T-helper 2 cell treated with Interferon-gamma antibody and Interleukin-4, amounts not matched to agents 5 μg/mL and 100 μg/mL, for 36 hours (primary cell): Measurements from ENCODE around the gene PAQR6.

Source experiments
- DNase-seq: peaks from one replicate; pipeline ENCODE4 v3.0.0; 2021; ENCODE audit warnings: low spot score
- H3K27ac Mint-ChIP-seq: one replicate; pipeline ENCODE4 v1.8.0; 2021; ENCODE audit warnings: mild to moderate bottlenecking, mixed read lengths
- H3K27me3 Mint-ChIP-seq: one replicate; pipeline ENCODE4 v1.8.0; 2021; ENCODE audit warnings: low read depth, mixed read lengths
- H3K36me3 Mint-ChIP-seq: one replicate; pipeline ENCODE4 v1.8.0; 2021; ENCODE audit warnings: low read depth, mixed read lengths
- H3K4me1 Mint-ChIP-seq: one replicate; pipeline ENCODE4 v1.8.0; 2021; ENCODE audit warnings: low read depth, mixed read lengths
- H3K4me3 Mint-ChIP-seq: one replicate; pipeline ENCODE4 v1.8.0; 2022; ENCODE audit warnings: mild to moderate bottlenecking, moderate library complexity, mixed read lengths
- H3K9me3 Mint-ChIP-seq: one replicate; pipeline ENCODE4 v1.8.0; 2021; ENCODE audit warnings: mixed read lengths

Gene PAQR6

DNA sequence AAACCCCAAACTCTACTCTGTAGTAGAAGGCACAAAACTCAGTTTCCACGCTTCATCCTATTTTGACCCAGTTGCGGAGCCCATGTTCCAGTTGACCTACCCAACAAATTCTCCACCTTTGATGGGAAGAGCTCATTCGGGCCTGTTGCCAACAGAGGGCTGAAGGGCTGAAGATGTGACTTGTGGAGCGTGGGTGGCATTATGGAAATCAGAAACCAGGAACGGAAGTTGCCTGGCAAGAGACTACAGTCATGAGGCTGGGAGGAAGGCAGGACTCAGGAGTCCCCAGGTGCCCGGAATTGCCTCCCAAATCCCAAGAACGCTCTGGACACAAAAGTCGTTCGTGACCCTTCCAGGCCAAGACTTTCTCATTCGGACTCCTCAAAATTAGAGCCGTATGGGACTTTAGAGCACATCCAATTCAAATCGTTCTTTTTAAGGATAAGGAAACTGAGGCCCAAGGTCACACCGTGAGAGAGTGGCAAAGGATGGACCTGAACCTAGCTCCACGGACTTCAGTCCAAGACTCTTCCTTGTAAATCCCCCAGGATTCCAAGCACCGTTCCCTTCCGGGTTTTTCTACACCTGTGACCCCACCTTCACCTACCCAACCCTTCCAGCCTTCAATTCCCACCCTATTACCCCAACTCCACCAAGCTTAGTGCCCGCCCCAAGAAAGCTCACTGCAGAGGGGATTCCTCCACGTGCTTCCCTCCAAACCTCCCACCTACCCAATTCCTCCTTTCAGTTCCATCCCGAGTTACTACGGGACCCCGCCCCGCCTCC is 34.0 kb upstream of the PAQR6 start:
- H3K27ac Mint-ChIP-seq = peak overlapping the region; percentile 92
- H3K27me3 Mint-ChIP-seq = no peaks in the 10 kb centered on the region
- H3K4me3 Mint-ChIP-seq = peak overlapping the region; percentile 91
- peak; percentile 33 for DNase-seq
- H3K36me3 Mint-ChIP-seq = peaks cover 25% of the 10 kb centered on the region
- peaks cover 30% of the 10 kb centered on the region for H3K4me1 Mint-ChIP-seq
- H3K9me3 Mint-ChIP-seq = no peaks in the 10 kb centered on the region

DNA sequence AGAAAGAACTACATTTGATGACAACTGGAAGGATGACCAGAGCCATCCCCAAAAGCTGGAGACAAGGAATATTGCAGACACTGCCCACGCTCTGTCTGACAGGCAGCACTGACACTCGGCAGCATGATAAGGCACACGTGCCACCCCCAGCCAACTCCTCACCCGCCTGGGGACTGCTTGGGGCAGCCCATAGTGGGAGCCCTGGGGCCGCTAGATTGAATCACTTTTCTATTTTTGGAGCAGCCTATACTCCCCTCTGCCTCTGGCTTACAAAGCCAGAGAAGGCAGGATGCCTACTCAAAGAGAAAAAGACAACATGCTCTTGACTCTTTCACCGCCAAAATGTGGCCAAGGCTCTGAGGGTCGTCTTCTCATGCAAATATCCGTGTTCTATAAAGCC is 33.4 kb upstream of the PAQR6 start:
- peaks cover 31% of the 10 kb centered on the region for H3K36me3 Mint-ChIP-seq
- DNase-seq = peak; percentile 44
- peaks cover 30% of the 10 kb centered on the region for H3K4me1 Mint-ChIP-seq
- H3K27me3 Mint-ChIP-seq = no peaks in the 10 kb centered on the region
- H3K4me3 Mint-ChIP-seq = peak overlapping the region; percentile 91
- peak overlapping the region; percentile 92 for H3K27ac Mint-ChIP-seq
- H3K9me3 Mint-ChIP-seq = no peaks in the 10 kb centered on the region

- Mint-ChIP-seq H3K9me3 (no peaks in the 10 kb centered on the region), H3K4me1 (peaks cover 30% of the 10 kb centered on the region), H3K27ac (no peak overlapping the region), H3K4me3 (no peak overlapping the region), H3K27me3 (no peaks in the 10 kb centered on the region), H3K36me3 (peaks cover 39% of the 10 kb centered on the region)
- DNase-seq = no peak
These were observed 32.0 kb upstream of the PAQR6 start for GRCh38 chr1:156279837-156280236.

DNA sequence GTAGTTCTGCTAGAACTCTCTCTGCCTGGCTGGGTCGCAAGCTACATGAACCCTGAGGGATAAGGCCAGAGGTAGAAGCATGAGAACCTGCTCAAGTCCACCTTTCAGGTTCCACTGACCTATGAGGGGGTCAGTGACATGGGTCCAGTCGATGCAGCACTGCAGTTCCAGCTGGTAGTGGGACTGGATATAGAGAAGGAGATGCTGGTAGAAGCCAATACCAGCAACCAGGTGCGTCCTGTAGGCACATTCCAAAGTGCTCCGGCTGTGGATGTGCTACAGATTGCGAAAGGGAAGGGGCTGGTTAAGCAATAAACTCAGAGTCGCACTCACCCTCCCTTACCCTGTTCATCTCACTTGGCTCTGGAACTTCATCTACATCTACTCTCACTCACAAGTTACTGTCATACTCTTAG is 29.1 kb upstream of the PAQR6 start:
- Mint-ChIP-seq H3K4me3 (no peak overlapping the region), H3K27ac (no peak overlapping the region), H3K4me1 (peaks cover 20% of the 10 kb centered on the region), H3K36me3 (peaks cover 57% of the 10 kb centered on the region), H3K27me3 (no peaks in the 10 kb centered on the region), H3K9me3 (no peaks in the 10 kb centered on the region)
- no peak for DNase-seq

DNA sequence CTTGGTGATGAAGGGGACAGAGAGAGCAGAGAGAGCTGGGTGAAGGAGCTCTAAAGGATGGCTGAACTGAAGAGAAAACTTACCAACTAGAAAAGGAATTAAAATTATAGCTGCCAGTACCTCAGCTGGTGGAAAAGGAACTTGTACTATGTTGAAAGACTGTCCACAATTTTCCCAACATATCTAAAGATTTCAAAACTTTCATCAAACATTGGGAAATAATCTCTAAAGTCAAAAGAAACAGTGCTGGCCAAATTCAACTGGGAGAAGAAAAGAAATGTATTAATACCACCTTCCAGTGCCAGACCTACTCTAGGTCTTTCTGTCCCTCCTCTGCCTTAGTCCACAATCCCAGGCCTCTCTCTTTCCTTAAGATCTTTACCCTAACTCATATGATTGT is 28.7 kb upstream of the PAQR6 start:
- no peak overlapping the region for H3K27ac Mint-ChIP-seq
- no peaks in the 10 kb centered on the region for H3K9me3 Mint-ChIP-seq
- H3K36me3 Mint-ChIP-seq = peaks cover 61% of the 10 kb centered on the region
- DNase-seq = no peak
- peaks cover 17% of the 10 kb centered on the region for H3K4me1 Mint-ChIP-seq
- no peak overlapping the region for H3K4me3 Mint-ChIP-seq
- no peaks in the 10 kb centered on the region for H3K27me3 Mint-ChIP-seq

DNA sequence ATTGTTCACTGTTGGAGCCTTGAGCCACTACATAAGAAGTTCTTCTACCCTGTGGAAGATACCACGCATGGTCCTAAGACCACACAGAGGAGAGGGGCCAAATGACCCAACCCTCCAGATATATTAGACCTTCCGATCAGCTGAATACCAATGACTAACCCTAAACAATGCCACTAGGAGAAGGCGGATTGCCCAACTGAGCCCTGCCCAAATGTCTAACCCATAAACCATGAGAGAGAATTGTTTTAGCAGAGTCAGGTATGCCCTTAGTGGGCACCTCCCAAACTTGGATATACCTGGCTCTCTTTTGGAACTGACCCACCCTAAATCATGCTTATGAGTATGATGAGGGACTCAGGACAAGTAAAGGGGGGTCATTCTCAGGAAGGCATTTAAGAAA is 22.5 kb upstream of the PAQR6 start:
- peaks cover 70% of the 10 kb centered on the region for H3K36me3 Mint-ChIP-seq
- no peak overlapping the region for H3K27ac Mint-ChIP-seq
- H3K4me3 Mint-ChIP-seq = no peak overlapping the region
- no peaks in the 10 kb centered on the region for H3K27me3 Mint-ChIP-seq
- H3K4me1 Mint-ChIP-seq = no peaks in the 10 kb centered on the region
- no peaks in the 10 kb centered on the region for H3K9me3 Mint-ChIP-seq
- no peak for DNase-seq

- H3K27me3 Mint-ChIP-seq = no peaks in the 10 kb centered on the region
- no peak for DNase-seq
- H3K9me3 Mint-ChIP-seq = no peaks in the 10 kb centered on the region
- no peak overlapping the region for H3K4me3 Mint-ChIP-seq
- peaks cover 65% of the 10 kb centered on the region for H3K36me3 Mint-ChIP-seq
- no peak overlapping the region for H3K27ac Mint-ChIP-seq
- H3K4me1 Mint-ChIP-seq = peaks cover 2% of the 10 kb centered on the region
These were observed 20.5 kb upstream of the PAQR6 start for GRCh38 chr1:156268336-156268735.

GRCh38 chr1:156266051-156266450 is 18.2 kb upstream of the PAQR6 start:
- Mint-ChIP-seq H3K4me3 (no peak overlapping the region), H3K9me3 (no peaks in the 10 kb centered on the region), H3K4me1 (peaks cover 2% of the 10 kb centered on the region), H3K27me3 (no peaks in the 10 kb centered on the region), H3K27ac (no peak overlapping the region), H3K36me3 (peaks cover 64% of the 10 kb centered on the region)
- DNase-seq = no peak

- Mint-ChIP-seq H3K27me3 (no peaks in the 10 kb centered on the region), H3K4me1 (peaks cover 2% of the 10 kb centered on the region), H3K36me3 (peaks cover 76% of the 10 kb centered on the region), H3K4me3 (no peak overlapping the region), H3K9me3 (no peaks in the 10 kb centered on the region), H3K27ac (no peak overlapping the region)
- DNase-seq = no peak
These were observed 15.4 kb upstream of the PAQR6 start for GRCh38 chr1:156263288-156263655.

GRCh38 chr1:156262461-156263287 is 14.8 kb upstream of the PAQR6 start:
- H3K4me3 Mint-ChIP-seq = no peak overlapping the region
- DNase-seq = no peak
- no peaks in the 10 kb centered on the region for H3K27me3 Mint-ChIP-seq
- H3K4me1 Mint-ChIP-seq = peaks cover 4% of the 10 kb centered on the region
- no peaks in the 10 kb centered on the region for H3K9me3 Mint-ChIP-seq
- peak overlapping the region; percentile 60 for H3K27ac Mint-ChIP-seq
- peaks cover 75% of the 10 kb centered on the region for H3K36me3 Mint-ChIP-seq

GRCh38 chr1:156260896-156261295 is 13.0 kb upstream of the PAQR6 start:
- no peaks in the 10 kb centered on the region for H3K27me3 Mint-ChIP-seq

GRCh38 chr1:156259805-156260204 is 11.9 kb upstream of the PAQR6 start:
- peaks cover 11% of the 10 kb centered on the region for H3K4me1 Mint-ChIP-seq
- no peak for DNase-seq
- H3K36me3 Mint-ChIP-seq = peaks cover 67% of the 10 kb centered on the region

More at GRCh38 chr1:156260896-156261295, 13.0 kb upstream of the PAQR6 start:
- DNase-seq = no peak
- H3K36me3 Mint-ChIP-seq = peaks cover 72% of the 10 kb centered on the region
- no peak overlapping the region for H3K27ac Mint-ChIP-seq
- no peak overlapping the region for H3K4me3 Mint-ChIP-seq
- H3K4me1 Mint-ChIP-seq = peaks cover 11% of the 10 kb centered on the region
- no peaks in the 10 kb centered on the region for H3K9me3 Mint-ChIP-seq

DNA sequence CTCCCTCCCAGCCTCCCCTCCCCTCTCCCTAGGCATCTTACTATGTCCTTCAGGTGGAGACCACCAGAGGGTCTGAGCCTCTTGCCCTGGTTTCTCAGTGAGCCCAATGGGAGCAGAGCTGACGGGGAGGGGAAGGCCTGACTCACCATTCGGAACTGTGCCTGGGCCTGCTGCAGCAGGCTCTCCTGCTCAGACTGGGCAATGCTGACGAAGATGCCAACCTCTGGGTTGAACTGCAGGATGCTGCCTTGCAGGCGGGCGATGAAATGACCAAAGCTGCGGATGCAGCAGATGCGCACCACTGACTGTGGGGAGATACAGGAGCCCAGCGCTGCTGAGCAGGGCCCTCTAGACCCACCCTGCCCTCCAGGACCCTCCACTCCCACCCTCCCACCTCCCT is 11.0 kb upstream of the PAQR6 start:
- H3K4me1 Mint-ChIP-seq = peaks cover 12% of the 10 kb centered on the region
- no peak overlapping the region for H3K27ac Mint-ChIP-seq
- H3K36me3 Mint-ChIP-seq = peaks cover 66% of the 10 kb centered on the region
- H3K27me3 Mint-ChIP-seq = no peaks in the 10 kb centered on the region
- no peak overlapping the region for H3K4me3 Mint-ChIP-seq
- no peaks in the 10 kb centered on the region for H3K9me3 Mint-ChIP-seq
- DNase-seq = no peak

More at GRCh38 chr1:156259805-156260204, 11.9 kb upstream of the PAQR6 start:
- Mint-ChIP-seq H3K27ac (no peak overlapping the region), H3K27me3 (no peaks in the 10 kb centered on the region), H3K9me3 (no peaks in the 10 kb centered on the region), H3K4me3 (no peak overlapping the region)

- DNase-seq = no peak
- peak overlapping the region; percentile 55 for H3K27ac Mint-ChIP-seq
- H3K36me3 Mint-ChIP-seq = peaks cover 65% of the 10 kb centered on the region
- H3K4me1 Mint-ChIP-seq = peaks cover 12% of the 10 kb centered on the region
- no peaks in the 10 kb centered on the region for H3K9me3 Mint-ChIP-seq
- no peaks in the 10 kb centered on the region for H3K27me3 Mint-ChIP-seq
- no peak overlapping the region for H3K4me3 Mint-ChIP-seq
These were observed 9.9 kb upstream of the PAQR6 start for GRCh38 chr1:156257711-156258110.
